ENCODE data around the gene KCNK15.

Gene KCNK15

GRCh38 chr20:44709797-44710196 lies 35.9 kb upstream of the KCNK15 start:
- Histone ChIP-seq H3K27ac (ENCODE audit: low read depth, low read length) (no peak overlapping the region), H3K79me1 (ENCODE audit: low read length) (no peaks in the 10 kb centered on the region), H2BK5ac (ENCODE audit: low read length) (no peak overlapping the region), H2BK15ac (replicated peaks; ENCODE audit: low read depth) (no peak overlapping the region), H3K56ac (ENCODE audit: low read length) (no peak overlapping the region), H4K8ac (ENCODE audit: low read depth, low read length) (no peak overlapping the region), H3K36me3 (ENCODE audit: control insufficient read depth, insufficient read depth, low read length) (no peaks in the 10 kb centered on the region), H3K4me1 (ENCODE audit: control insufficient read depth, low read depth, low read length) (no peaks in the 10 kb centered on the region), H3K23ac (ENCODE audit: low read length) (no peak overlapping the region), H3K18ac (ENCODE audit: low read length) (no peak overlapping the region), H3K79me2 (ENCODE audit: control insufficient read depth, insufficient read depth, low read length) (no peaks in the 10 kb centered on the region), H4K5ac (ENCODE audit: low read length) (no peak overlapping the region), H3K9ac (ENCODE audit: low read length) (no peak overlapping the region), H3K4ac (ENCODE audit: low read depth, low read length) (no peak overlapping the region), H3K27me3 (ENCODE audit: insufficient read depth, low read length, poor library complexity) (no peaks in the 10 kb centered on the region), H2AK5ac (ENCODE audit: low read length) (no peak overlapping the region), H3K4me2 (ENCODE audit: low read length) (no peak overlapping the region), H2BK120ac (ENCODE audit: low read depth, low read length) (no peak overlapping the region), H3K4me3 (ENCODE audit: low read length) (no peak overlapping the region)
- no CpG with 5 or more reads among the region's 9 CpGs for WGBS (ENCODE audit: extremely low coverage, insufficient coverage, low lambda C conversion rate)
- no peak for DNase-seq

DNA sequence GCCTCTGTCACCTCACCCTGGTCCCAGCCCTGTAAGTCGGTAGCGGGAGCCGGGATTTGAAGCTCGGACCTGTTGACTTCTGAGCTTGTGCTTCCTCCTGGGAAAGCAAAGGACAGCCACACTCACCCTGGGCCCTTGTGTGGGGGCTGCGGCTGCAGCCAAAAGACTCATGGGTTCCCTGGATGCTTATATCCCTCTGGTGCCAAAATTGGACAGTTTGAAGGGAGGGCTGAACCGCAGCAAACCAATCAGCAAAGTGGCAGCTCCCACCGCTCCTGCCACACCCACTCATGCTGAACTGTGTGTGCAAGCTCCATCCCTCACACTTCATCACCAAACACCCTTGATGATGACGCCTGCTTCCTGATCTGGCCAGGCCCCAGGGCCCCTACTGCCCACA lies 34.4 kb upstream of the KCNK15 start:
- Histone ChIP-seq H2AK5ac (ENCODE audit: low read length) (no peak overlapping the region), H3K9ac (ENCODE audit: low read length) (no peak overlapping the region), H2BK120ac (ENCODE audit: low read depth, low read length) (no peak overlapping the region), H4K8ac (ENCODE audit: low read depth, low read length) (no peak overlapping the region), H3K36me3 (ENCODE audit: control insufficient read depth, insufficient read depth, low read length) (no peaks in the 10 kb centered on the region), H4K5ac (ENCODE audit: low read length) (no peak overlapping the region), H3K18ac (ENCODE audit: low read length) (no peak overlapping the region), H3K79me1 (ENCODE audit: low read length) (no peaks in the 10 kb centered on the region), H2BK5ac (ENCODE audit: low read length) (no peak overlapping the region), H3K23ac (ENCODE audit: low read length) (no peak overlapping the region), H3K4me1 (ENCODE audit: control insufficient read depth, low read depth, low read length) (no peaks in the 10 kb centered on the region), H3K4me3 (ENCODE audit: low read length) (no peak overlapping the region), H3K27ac (ENCODE audit: low read depth, low read length) (no peak overlapping the region), H3K4me2 (ENCODE audit: low read length) (no peak overlapping the region), H3K27me3 (ENCODE audit: insufficient read depth, low read length, poor library complexity) (no peaks in the 10 kb centered on the region), H3K56ac (ENCODE audit: low read length) (no peak overlapping the region), H3K4ac (ENCODE audit: low read depth, low read length) (no peak overlapping the region), H3K79me2 (ENCODE audit: control insufficient read depth, insufficient read depth, low read length) (no peaks in the 10 kb centered on the region), H2BK15ac (replicated peaks; ENCODE audit: low read depth) (no peak overlapping the region)
- no peak for DNase-seq
- no CpG with 5 or more reads among the region's 8 CpGs for WGBS (ENCODE audit: extremely low coverage, insufficient coverage, low lambda C conversion rate)

DNA sequence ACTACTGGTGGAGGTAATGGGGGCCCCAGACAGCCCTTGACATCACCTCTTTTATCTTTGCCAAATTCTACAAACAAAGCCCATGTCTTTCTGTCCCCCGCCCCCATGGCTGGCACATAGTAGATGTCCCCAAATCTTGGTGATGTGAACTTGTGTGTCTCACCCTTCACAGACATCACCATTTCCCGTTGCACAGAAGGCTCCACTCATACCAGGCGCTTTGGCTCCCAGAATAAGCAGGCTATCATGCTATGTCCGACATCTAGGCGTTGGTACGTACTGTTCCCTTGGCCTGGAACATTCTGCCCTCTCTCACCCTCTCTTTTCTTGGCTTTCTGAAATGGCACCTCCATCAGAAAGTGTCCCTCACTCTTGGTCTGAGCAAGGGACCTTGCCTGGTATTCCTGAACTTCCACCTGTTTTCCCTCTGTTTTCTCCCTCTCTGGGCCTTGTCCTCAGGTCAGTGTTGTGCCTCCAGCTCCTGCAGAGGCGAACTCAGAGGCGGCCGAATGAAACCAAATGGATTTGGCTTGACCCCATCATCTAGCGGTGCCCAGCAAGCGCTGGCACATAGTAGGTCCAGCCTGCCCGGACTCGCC lies 31.5 kb upstream of the KCNK15 start:
- H3K4me3 ChIP-seq (ENCODE audit: low read length) = no peak overlapping the region
- no peak for DNase-seq
- H3K9ac ChIP-seq (ENCODE audit: low read length) = no peak overlapping the region
- H2BK120ac ChIP-seq (ENCODE audit: low read depth, low read length) = no peak overlapping the region
- no peak overlapping the region for H3K4me2 ChIP-seq (ENCODE audit: low read length)
- H2BK5ac ChIP-seq (ENCODE audit: low read length) = no peak overlapping the region
- no peak overlapping the region for H3K27ac ChIP-seq (ENCODE audit: low read depth, low read length)
- no peak overlapping the region for H4K5ac ChIP-seq (ENCODE audit: low read length)
- no peak overlapping the region for H4K8ac ChIP-seq (ENCODE audit: low read depth, low read length)
- H3K36me3 ChIP-seq (ENCODE audit: control insufficient read depth, insufficient read depth, low read length) = no peaks in the 10 kb centered on the region
- H3K27me3 ChIP-seq (ENCODE audit: insufficient read depth, low read length, poor library complexity) = no peaks in the 10 kb centered on the region
- no peak overlapping the region for H2AK5ac ChIP-seq (ENCODE audit: low read length)
- H3K79me2 ChIP-seq (ENCODE audit: control insufficient read depth, insufficient read depth, low read length) = no peaks in the 10 kb centered on the region
- H3K4me1 ChIP-seq (ENCODE audit: control insufficient read depth, low read depth, low read length) = no peaks in the 10 kb centered on the region
- WGBS (ENCODE audit: extremely low coverage, insufficient coverage, low lambda C conversion rate) = no CpG with 5 or more reads among the region's 13 CpGs
- no peak overlapping the region for H3K4ac ChIP-seq (ENCODE audit: low read depth, low read length)
- no peak overlapping the region for H2BK15ac ChIP-seq (replicated peaks; ENCODE audit: low read depth)
- H3K23ac ChIP-seq (ENCODE audit: low read length) = no peak overlapping the region
- H3K18ac ChIP-seq (ENCODE audit: low read length) = no peak overlapping the region
- no peak overlapping the region for H3K56ac ChIP-seq (ENCODE audit: low read length)
- H3K79me1 ChIP-seq (ENCODE audit: low read length) = no peaks in the 10 kb centered on the region

GRCh38 chr20:44714701-44715498 lies 30.8 kb upstream of the KCNK15 start, which contains the start of gene CCN5:
TSS of gene CCN5 (plus strand) at chr20:44715369. CDS start at chr20:44715391, 22 bp downstream.
- Histone ChIP-seq H3K4me1 (ENCODE audit: control insufficient read depth, low read depth, low read length) (no peaks in the 10 kb centered on the region), H3K79me2 (ENCODE audit: control insufficient read depth, insufficient read depth, low read length) (no peaks in the 10 kb centered on the region), H3K23ac (ENCODE audit: low read length) (no peak within 1 kb of the TSS), H3K4me2 (ENCODE audit: low read length) (no peak within 1 kb of the TSS), H3K56ac (ENCODE audit: low read length) (no peak within 1 kb of the TSS), H3K18ac (ENCODE audit: low read length) (no peak within 1 kb of the TSS), H3K27ac (ENCODE audit: low read depth, low read length) (no peak within 1 kb of the TSS), H4K5ac (ENCODE audit: low read length) (no peak within 1 kb of the TSS), H3K4me3 (ENCODE audit: low read length) (no peak within 1 kb of the TSS), H3K36me3 (ENCODE audit: control insufficient read depth, insufficient read depth, low read length) (no peaks in the 10 kb centered on the region), H3K79me1 (ENCODE audit: low read length) (no peaks in the 10 kb centered on the region), H4K8ac (ENCODE audit: low read depth, low read length) (no peak within 1 kb of the TSS), H2BK5ac (ENCODE audit: low read length) (no peak within 1 kb of the TSS), H3K27me3 (ENCODE audit: insufficient read depth, low read length, poor library complexity) (no peaks in the 10 kb centered on the region), H2BK15ac (replicated peaks; ENCODE audit: low read depth) (no peak within 1 kb of the TSS), H3K4ac (ENCODE audit: low read depth, low read length) (no peak within 1 kb of the TSS), H2AK5ac (ENCODE audit: low read length) (no peak within 1 kb of the TSS), H2BK120ac (ENCODE audit: low read depth, low read length) (no peak within 1 kb of the TSS), H3K9ac (ENCODE audit: low read length) (no peak within 1 kb of the TSS)
- WGBS (ENCODE audit: extremely low coverage, insufficient coverage, low lambda C conversion rate) = no CpG with 5 or more reads among the region's 28 CpGs
- no peak for DNase-seq

DNA sequence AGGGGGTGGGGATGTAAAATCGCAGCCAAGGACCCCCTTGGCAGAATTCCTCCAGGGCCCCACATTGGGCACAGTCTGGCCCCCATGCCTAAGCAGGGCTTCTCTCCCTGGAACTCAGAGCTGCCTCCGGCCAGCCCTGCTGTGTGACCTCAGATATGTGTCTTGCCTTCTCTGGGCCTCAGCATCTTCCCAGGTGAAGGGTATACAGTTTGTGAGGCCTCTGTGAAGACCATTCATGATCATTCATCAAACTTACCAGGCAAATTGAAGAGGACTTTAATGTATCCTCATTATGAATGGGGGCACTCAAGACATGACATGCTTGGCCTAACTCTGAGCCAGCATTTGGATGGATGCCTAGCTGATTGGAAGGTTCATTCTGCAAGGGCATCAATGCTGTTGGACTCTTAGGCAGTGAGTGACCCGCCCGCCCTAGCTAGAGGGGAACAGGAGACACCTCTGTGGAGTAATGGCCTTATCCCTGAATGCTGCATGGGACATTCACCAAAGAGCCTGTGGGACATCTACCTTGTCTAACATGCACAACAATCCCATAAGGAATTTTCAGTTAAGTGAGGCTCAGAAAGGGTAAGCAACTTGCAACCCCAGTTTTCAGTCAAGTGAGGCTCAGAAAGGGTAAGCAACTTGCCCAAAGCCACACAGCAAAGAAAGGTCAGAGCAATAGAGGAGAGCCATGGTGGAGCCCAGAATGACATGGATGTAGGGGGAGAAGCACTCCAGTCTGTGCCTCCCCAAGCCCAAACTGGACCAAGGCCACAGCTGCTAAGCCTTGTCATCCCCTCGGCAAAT lies 30.0 kb upstream of the KCNK15 start:
- no CpG with 5 or more reads among the region's 5 CpGs for WGBS (ENCODE audit: extremely low coverage, insufficient coverage, low lambda C conversion rate)
- no peak overlapping the region for H2BK15ac ChIP-seq (replicated peaks; ENCODE audit: low read depth)
- H3K27me3 ChIP-seq (ENCODE audit: insufficient read depth, low read length, poor library complexity) = no peaks in the 10 kb centered on the region
- DNase-seq = no peak
- no peaks in the 10 kb centered on the region for H3K79me2 ChIP-seq (ENCODE audit: control insufficient read depth, insufficient read depth, low read length)
- H2BK120ac ChIP-seq (ENCODE audit: low read depth, low read length) = no peak overlapping the region
- H4K8ac ChIP-seq (ENCODE audit: low read depth, low read length) = no peak overlapping the region
- no peak overlapping the region for H3K18ac ChIP-seq (ENCODE audit: low read length)
- H3K4me1 ChIP-seq (ENCODE audit: control insufficient read depth, low read depth, low read length) = peaks cover under 1% of the 10 kb centered on the region
- no peak overlapping the region for H3K4ac ChIP-seq (ENCODE audit: low read depth, low read length)
- no peak overlapping the region for H3K27ac ChIP-seq (ENCODE audit: low read depth, low read length)
- H2AK5ac ChIP-seq (ENCODE audit: low read length) = no peak overlapping the region
- no peak overlapping the region for H2BK5ac ChIP-seq (ENCODE audit: low read length)
- no peak overlapping the region for H3K4me3 ChIP-seq (ENCODE audit: low read length)
- H3K36me3 ChIP-seq (ENCODE audit: control insufficient read depth, insufficient read depth, low read length) = no peaks in the 10 kb centered on the region
- no peak overlapping the region for H3K4me2 ChIP-seq (ENCODE audit: low read length)
- H4K5ac ChIP-seq (ENCODE audit: low read length) = no peak overlapping the region
- no peaks in the 10 kb centered on the region for H3K79me1 ChIP-seq (ENCODE audit: low read length)
- H3K56ac ChIP-seq (ENCODE audit: low read length) = no peak overlapping the region
- H3K9ac ChIP-seq (ENCODE audit: low read length) = no peak overlapping the region
- H3K23ac ChIP-seq (ENCODE audit: low read length) = no peak overlapping the region

All from mesendoderm (in vitro differentiated cells).